ENCODE measurements around the gene ZNF619. TPM values are rescaled to one million over a fixed set of nuclear protein-coding genes. Genes with fewer than 3 reads are reported as not detected.
A peak's percentile ranks its signal among the peaks of the same experiment; 100 is the strongest.

ZNF619 gene
- total and polyA plus RNA-seq, 2 donors (not counting 1 experiment from before 2014, with no cell fraction given), result 4.2 to 9.6 TPM

DNA sequence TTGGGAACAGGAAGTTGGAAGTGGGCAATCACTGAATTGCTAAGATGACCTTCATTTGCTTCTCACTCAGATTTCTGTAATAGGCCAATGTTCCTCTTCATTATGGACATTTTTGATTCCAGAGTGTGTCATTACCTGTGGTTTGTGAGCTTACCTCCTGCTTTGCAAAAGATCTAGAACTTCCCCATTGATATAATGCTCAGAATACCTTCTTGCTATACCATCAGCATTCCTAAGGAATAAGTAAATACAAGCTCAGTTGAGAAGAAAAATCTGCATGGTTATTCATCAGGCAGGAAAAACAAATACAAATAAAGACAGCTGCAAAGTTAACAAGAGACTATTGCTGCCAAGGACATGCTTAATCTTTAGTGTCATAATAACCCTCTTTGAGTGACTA lies 25.4 kb upstream of the ZNF619 start:
- H3K4me3 ChIP-seq (replicated peaks in 1 of 4; ENCODE audit: control extremely low read depth in 1 of 4, insufficient read depth in 1 of 4, low read depth in 3 of 4, low read length in 4 of 4), result no peak overlapping the region
- H3K9me3 ChIP-seq (ENCODE audit: control insufficient read depth, insufficient read depth, low read depth, low read length), result no peaks in the 10 kb centered on the region
- DNase-seq (ENCODE audit: low read depth in 2 of 2), result no peak
- H3K27ac ChIP-seq (ENCODE audit: insufficient read depth, low read length), result no peak overlapping the region
- no peak overlapping the region for H3K4me2 ChIP-seq (ENCODE audit: extremely low read depth, insufficient read depth, low read length)
- no peaks in the 10 kb centered on the region for H3K36me3 ChIP-seq (ENCODE audit: control insufficient read depth, insufficient read depth, low read length)
- no peaks in the 10 kb centered on the region for H4K20me1 ChIP-seq (ENCODE audit: control insufficient read depth, extremely low read depth, insufficient read depth, low read length)
- H2AFZ ChIP-seq (ENCODE audit: low read length), result no peak overlapping the region
- H3K4me1 ChIP-seq (ENCODE audit: control insufficient read depth, extremely low read depth, insufficient read depth, low read length), result no peaks in the 10 kb centered on the region
- TF ChIP-seq EZH2 (IDR thresholded peaks at IDR 0.05; ENCODE audit: low read length, missing control alignments), result no peak
- TF ChIP-seq, protein P1, sequence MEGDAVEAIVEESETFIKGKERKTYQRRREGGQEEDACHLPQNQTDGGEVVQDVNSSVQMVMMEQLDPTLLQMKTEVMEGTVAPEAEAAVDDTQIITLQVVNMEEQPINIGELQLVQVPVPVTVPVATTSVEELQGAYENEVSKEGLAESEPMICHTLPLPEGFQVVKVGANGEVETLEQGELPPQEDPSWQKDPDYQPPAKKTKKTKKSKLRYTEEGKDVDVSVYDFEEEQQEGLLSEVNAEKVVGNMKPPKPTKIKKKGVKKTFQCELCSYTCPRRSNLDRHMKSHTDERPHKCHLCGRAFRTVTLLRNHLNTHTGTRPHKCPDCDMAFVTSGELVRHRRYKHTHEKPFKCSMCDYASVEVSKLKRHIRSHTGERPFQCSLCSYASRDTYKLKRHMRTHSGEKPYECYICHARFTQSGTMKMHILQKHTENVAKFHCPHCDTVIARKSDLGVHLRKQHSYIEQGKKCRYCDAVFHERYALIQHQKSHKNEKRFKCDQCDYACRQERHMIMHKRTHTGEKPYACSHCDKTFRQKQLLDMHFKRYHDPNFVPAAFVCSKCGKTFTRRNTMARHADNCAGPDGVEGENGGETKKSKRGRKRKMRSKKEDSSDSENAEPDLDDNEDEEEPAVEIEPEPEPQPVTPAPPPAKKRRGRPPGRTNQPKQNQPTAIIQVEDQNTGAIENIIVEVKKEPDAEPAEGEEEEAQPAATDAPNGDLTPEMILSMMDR (conservative IDR thresholded peaks at IDR 0.05 in 1 of 2, IDR thresholded peaks at IDR 0.05 in 1 of 2; ENCODE audit: low read depth in 1 of 2, low read length in 2 of 2), result no peak
- no peak overlapping the region for H3K9ac ChIP-seq (ENCODE audit: insufficient read depth, low read length)
- H3K79me2 ChIP-seq (ENCODE audit: control insufficient read depth, insufficient read depth, low read length), result no peaks in the 10 kb centered on the region
- H3K27me3 ChIP-seq (ENCODE audit: control insufficient read depth, insufficient read depth, low read length), result no peaks in the 10 kb centered on the region

DNA sequence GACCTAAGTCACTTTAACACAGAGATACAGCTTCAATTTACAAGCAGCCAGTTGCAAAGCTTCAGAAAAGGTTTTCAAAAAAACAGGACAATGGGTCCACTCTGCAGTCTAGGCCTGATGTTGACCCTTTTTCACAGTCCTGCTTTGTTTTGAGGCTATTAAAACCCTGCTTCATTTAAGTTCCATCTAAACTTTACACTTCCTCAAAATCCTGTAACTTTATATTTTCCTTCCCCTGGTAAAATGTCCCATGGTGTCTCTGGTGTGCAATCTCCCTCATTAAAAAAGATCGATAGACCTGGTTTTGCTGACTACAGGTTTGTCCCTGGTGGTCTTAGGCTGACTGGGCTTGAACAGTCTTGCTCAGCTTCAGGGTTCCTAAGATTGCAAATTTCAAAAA lies 24.9 kb upstream of the ZNF619 start:
- H3K4me3 ChIP-seq (replicated peaks in 1 of 4; ENCODE audit: control extremely low read depth in 1 of 4, insufficient read depth in 1 of 4, low read depth in 3 of 4, low read length in 4 of 4), result peak overlapping the region in 2 of 4 experiments; percentile 73 to 79
- no peak overlapping the region for H3K27ac ChIP-seq (ENCODE audit: insufficient read depth, low read length)
- H3K4me2 ChIP-seq (ENCODE audit: extremely low read depth, insufficient read depth, low read length), result peak overlapping the region; percentile 83
- H3K79me2 ChIP-seq (ENCODE audit: control insufficient read depth, insufficient read depth, low read length), result no peaks in the 10 kb centered on the region
- H3K4me1 ChIP-seq (ENCODE audit: control insufficient read depth, extremely low read depth, insufficient read depth, low read length), result no peaks in the 10 kb centered on the region
- no peaks in the 10 kb centered on the region for H3K36me3 ChIP-seq (ENCODE audit: control insufficient read depth, insufficient read depth, low read length)
- DNase-seq (ENCODE audit: low read depth in 2 of 2), result no peak
- H2AFZ ChIP-seq (ENCODE audit: low read length), result no peak overlapping the region
- H3K27me3 ChIP-seq (ENCODE audit: control insufficient read depth, insufficient read depth, low read length), result no peaks in the 10 kb centered on the region
- no peaks in the 10 kb centered on the region for H3K9me3 ChIP-seq (ENCODE audit: control insufficient read depth, insufficient read depth, low read depth, low read length)
- no peaks in the 10 kb centered on the region for H4K20me1 ChIP-seq (ENCODE audit: control insufficient read depth, extremely low read depth, insufficient read depth, low read length)
- no peak for TF ChIP-seq EZH2 (IDR thresholded peaks at IDR 0.05; ENCODE audit: low read length, missing control alignments)
- TF ChIP-seq, protein P1 (conservative IDR thresholded peaks at IDR 0.05 in 1 of 2, IDR thresholded peaks at IDR 0.05 in 1 of 2; ENCODE audit: low read depth in 1 of 2, low read length in 2 of 2), result no peak
- H3K9ac ChIP-seq (ENCODE audit: insufficient read depth, low read length), result no peak overlapping the region

DNA sequence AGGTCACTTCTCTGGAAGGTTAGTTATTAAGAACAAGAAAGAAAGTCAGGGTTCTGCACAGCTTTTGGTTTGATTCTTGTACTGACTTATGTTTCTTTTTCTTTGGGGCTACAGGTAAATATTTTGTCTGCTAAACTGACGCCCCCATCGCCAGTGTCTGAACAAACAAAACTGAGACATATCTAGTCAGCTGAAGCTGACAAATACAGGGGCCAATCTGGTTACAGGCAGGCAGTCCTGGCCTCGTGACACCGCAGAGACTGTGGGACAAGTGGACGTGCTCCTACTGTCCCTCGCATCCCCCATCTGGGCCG lies 24.4 kb upstream of the ZNF619 start:
- Histone ChIP-seq H3K4me3 (replicated peaks in 1 of 4; ENCODE audit: control extremely low read depth in 1 of 4, insufficient read depth in 1 of 4, low read depth in 3 of 4, low read length in 4 of 4) (peak overlapping the region; percentile 60 to 79 (median 72)), H3K9me3 (ENCODE audit: control insufficient read depth, insufficient read depth, low read depth, low read length) (no peaks in the 10 kb centered on the region)
- TF ChIP-seq, protein P1 (conservative IDR thresholded peaks at IDR 0.05 in 1 of 2, IDR thresholded peaks at IDR 0.05 in 1 of 2; ENCODE audit: low read depth in 1 of 2, low read length in 2 of 2), result no peak
- TF ChIP-seq EZH2 (IDR thresholded peaks at IDR 0.05; ENCODE audit: low read length, missing control alignments), result no peak

More for the DNA sequence above, 24.4 kb upstream of the ZNF619 start:
- peak overlapping the region; percentile 83 for H3K4me2 ChIP-seq (ENCODE audit: extremely low read depth, insufficient read depth, low read length)
- peak overlapping the region; percentile 94 for H2AFZ ChIP-seq (ENCODE audit: low read length)
- H3K27me3 ChIP-seq (ENCODE audit: control insufficient read depth, insufficient read depth, low read length), result no peaks in the 10 kb centered on the region
- peak overlapping the region; percentile 89 for H3K27ac ChIP-seq (ENCODE audit: insufficient read depth, low read length)
- no peak for DNase-seq (ENCODE audit: low read depth in 2 of 2)
- H3K79me2 ChIP-seq (ENCODE audit: control insufficient read depth, insufficient read depth, low read length), result peaks cover 4% of the 10 kb centered on the region
- H3K9ac ChIP-seq (ENCODE audit: insufficient read depth, low read length), result peak overlapping the region; percentile 71
- H3K4me1 ChIP-seq (ENCODE audit: control insufficient read depth, extremely low read depth, insufficient read depth, low read length), result no peaks in the 10 kb centered on the region
- no peaks in the 10 kb centered on the region for H4K20me1 ChIP-seq (ENCODE audit: control insufficient read depth, extremely low read depth, insufficient read depth, low read length)
- no peaks in the 10 kb centered on the region for H3K36me3 ChIP-seq (ENCODE audit: control insufficient read depth, insufficient read depth, low read length)
